Duodenal mucosa (tissue), 2 donors: ENCODE results near the gene BRPF3.

ENCODE experiments used
- H3K27ac ChIP-seq: one replicate; pipeline ENCODE4 v1.7.0; 2013; ENCODE audit warnings: low read depth, low read length
- H3K27me3 ChIP-seq, 2 donors: one replicate each; pipeline ENCODE4 v1.7.0; 2013; ENCODE audit warnings: low read length in 2 of 2, control low read depth in 1 of 2; ENCODE audit not compliant: insufficient read depth in 2 of 2, control insufficient read depth in 1 of 2
- H3K36me3 ChIP-seq, 2 donors: one replicate each; pipeline ENCODE4 v1.7.0; 2013; ENCODE audit warnings: low read length in 2 of 2, control low read depth in 1 of 2; ENCODE audit not compliant: insufficient read depth in 2 of 2, control insufficient read depth in 1 of 2
- H3K4me1 ChIP-seq, 2 donors: one replicate each; pipeline ENCODE4 v1.7.0; 2013; ENCODE audit warnings: low read length in 2 of 2, control low read depth in 1 of 2; ENCODE audit not compliant: insufficient read depth in 2 of 2, control insufficient read depth in 1 of 2
- H3K4me3 ChIP-seq, 2 donors: one replicate each; pipeline ENCODE4 v1.7.0; 2013; ENCODE audit warnings: low read length in 2 of 2, low read depth in 1 of 2
- H3K9ac ChIP-seq, 2 donors: one replicate each; pipeline ENCODE4 v1.7.0; 2013; ENCODE audit warnings: low read length in 2 of 2, low read depth in 1 of 2
- H3K9me3 ChIP-seq, 2 donors: one replicate each; pipeline ENCODE4 v1.7.0; 2013; ENCODE audit warnings: low read length in 2 of 2, control low read depth in 1 of 2; ENCODE audit not compliant: control insufficient read depth in 1 of 2

BRPF3 gene

GRCh38 chr6:36226438-36227047, 30.0 kb downstream of the BRPF3 start:
- Histone ChIP-seq H3K36me3 (peaks cover 26 to 72% of the 10 kb centered on the region in 2 donors), H3K4me1 (peaks cover 11 to 24% of the 10 kb centered on the region in 2 donors), H3K9me3 (no peaks in the 10 kb centered on the region), H3K9ac (no peak overlapping the region), H3K27ac (no peak overlapping the region), H3K27me3 (no peaks in the 10 kb centered on the region), H3K4me3 (no peak overlapping the region)

DNA sequence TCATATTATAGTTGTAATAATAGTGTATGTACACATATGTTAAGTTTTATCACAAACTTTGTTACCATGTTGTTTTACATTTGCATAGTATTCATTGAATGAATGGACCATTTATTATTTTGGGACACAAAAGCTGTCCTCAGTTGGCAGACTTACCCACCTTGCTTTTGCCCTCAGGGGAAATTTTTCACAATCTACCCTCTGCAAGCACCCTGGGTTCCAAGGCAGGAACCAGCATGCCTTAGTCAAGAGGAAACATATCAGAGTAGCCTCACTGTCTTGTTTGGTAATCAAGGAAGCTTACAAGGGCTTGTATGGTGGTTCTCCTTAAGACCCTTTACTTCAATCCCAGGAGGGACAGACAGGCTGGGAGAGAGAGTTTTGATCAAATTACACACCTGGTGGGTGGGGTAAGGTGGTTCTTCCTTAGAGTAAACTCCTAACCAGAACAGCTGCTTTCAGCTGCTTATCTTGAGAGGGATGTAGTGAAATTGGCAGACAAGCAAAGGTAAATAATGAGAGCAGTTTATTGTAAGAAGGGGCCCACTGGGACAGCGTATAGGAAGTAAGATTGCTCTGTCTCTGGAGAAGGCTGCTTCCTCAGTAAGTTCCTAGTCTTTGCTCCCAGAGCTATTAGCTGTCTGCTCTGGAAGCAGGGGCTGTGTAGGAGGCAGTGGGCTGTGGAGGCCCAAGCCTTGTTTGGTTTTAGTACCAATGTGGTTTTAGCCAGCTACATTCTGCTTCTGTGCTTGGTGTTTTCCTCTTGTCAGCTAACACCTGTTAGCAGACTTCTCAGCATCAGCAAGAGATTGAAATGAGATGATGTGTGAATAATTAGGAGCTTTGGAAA, 31.1 kb downstream of the BRPF3 start:
- no peaks in the 10 kb centered on the region for H3K27me3 ChIP-seq
- H3K9ac ChIP-seq = no peak overlapping the region
- no peak overlapping the region for H3K27ac ChIP-seq
- H3K4me1 ChIP-seq = peaks cover 11 to 24% of the 10 kb centered on the region in 2 donors
- peaks cover 16 to 63% of the 10 kb centered on the region in 2 donors for H3K36me3 ChIP-seq
- H3K9me3 ChIP-seq = no peaks in the 10 kb centered on the region
- H3K4me3 ChIP-seq = no peak overlapping the region

- Histone ChIP-seq H3K27ac (no peak overlapping the region), H3K9me3 (no peaks in the 10 kb centered on the region), H3K4me3 (no peak overlapping the region), H3K36me3 (peaks cover 16 to 64% of the 10 kb centered on the region in 2 donors), H3K27me3 (no peaks in the 10 kb centered on the region), H3K9ac (no peak overlapping the region), H3K4me1 (peaks cover 11 to 24% of the 10 kb centered on the region in 2 donors)
Measured at GRCh38 chr6:36229223-36229622, 32.7 kb downstream of the BRPF3 start.

- H3K4me1 ChIP-seq = peaks cover 11 to 24% of the 10 kb centered on the region in 2 donors
- H3K9ac ChIP-seq = no peak overlapping the region
- H3K27me3 ChIP-seq = no peaks in the 10 kb centered on the region
- peaks cover 16 to 52% of the 10 kb centered on the region in 2 donors for H3K36me3 ChIP-seq
- no peaks in the 10 kb centered on the region for H3K9me3 ChIP-seq
- no peak overlapping the region for H3K4me3 ChIP-seq
- H3K27ac ChIP-seq = no peak overlapping the region
Measured at GRCh38 chr6:36230371-36230770, 33.8 kb downstream of the BRPF3 start.

DNA sequence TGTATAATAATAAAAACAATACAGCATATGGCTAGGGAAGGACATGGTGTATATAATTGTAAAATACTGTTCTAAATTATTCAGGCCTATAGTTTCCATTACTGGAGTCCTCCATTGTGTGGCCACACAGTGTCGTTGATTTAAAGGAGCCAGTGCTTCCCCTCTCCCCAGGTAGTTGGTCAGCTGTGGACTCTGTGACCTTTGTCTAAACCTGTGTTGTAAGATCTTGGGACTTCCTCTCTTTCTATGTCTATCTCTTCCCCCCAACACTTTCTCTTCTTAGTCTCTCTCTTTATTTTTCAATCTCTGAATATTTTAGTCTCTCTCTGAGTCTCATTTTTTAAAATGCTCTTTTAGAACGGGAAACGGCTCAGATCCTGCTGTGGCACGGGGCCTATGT, 35.6 kb downstream of the BRPF3 start:
- no peak overlapping the region for H3K9ac ChIP-seq
- no peak overlapping the region for H3K27ac ChIP-seq
- H3K9me3 ChIP-seq = no peaks in the 10 kb centered on the region
- H3K4me3 ChIP-seq = no peak overlapping the region
- H3K4me1 ChIP-seq = peaks cover 11 to 15% of the 10 kb centered on the region in 2 donors
- peaks cover 16 to 53% of the 10 kb centered on the region in 2 donors for H3K36me3 ChIP-seq
- H3K27me3 ChIP-seq = no peaks in the 10 kb centered on the region

DNA sequence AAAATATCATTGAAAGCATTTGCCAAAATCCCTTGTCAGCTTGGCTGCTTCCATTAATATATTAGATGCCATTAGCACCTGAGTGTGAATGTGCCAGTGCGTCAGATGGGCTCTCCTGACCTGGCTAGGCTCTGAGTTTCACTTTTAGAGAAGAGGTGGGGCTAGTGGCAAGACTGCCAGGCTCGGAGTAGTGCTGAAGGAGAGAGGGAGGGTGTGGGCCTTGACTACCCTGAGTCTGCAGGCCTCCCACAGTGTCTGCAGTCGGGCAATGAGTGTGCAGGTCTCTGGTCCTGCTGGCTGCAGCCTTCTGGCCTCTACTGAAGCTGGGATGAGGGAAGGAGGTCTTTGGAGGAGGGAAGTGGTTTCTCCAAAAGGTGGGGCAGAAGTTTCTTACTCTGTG, 38.8 kb downstream of the BRPF3 start:
- Histone ChIP-seq H3K9me3 (no peaks in the 10 kb centered on the region), H3K4me1 (no peaks in the 10 kb centered on the region), H3K4me3 (no peak overlapping the region), H3K27me3 (no peaks in the 10 kb centered on the region), H3K36me3 (peaks cover 6 to 29% of the 10 kb centered on the region in 2 donors), H3K27ac (no peak overlapping the region), H3K9ac (no peak overlapping the region)

GRCh38 chr6:36235862-36236261, 39.3 kb downstream of the BRPF3 start:
- H3K9me3 ChIP-seq = no peaks in the 10 kb centered on the region
- no peak overlapping the region for H3K27ac ChIP-seq
- H3K36me3 ChIP-seq = peaks cover 5 to 23% of the 10 kb centered on the region in 2 donors
- H3K9ac ChIP-seq = no peak overlapping the region
- no peaks in the 10 kb centered on the region for H3K27me3 ChIP-seq
- no peaks in the 10 kb centered on the region for H3K4me1 ChIP-seq
- no peak overlapping the region for H3K4me3 ChIP-seq

GRCh38 chr6:36239774-36240173, 43.2 kb downstream of the BRPF3 start:
- Histone ChIP-seq H3K36me3 (peaks cover 0 to 4% of the 10 kb centered on the region in 2 donors), H3K9ac (no peak overlapping the region), H3K4me1 (peaks cover 0 to 3% of the 10 kb centered on the region in 2 donors), H3K27ac (no peak overlapping the region), H3K4me3 (no peak overlapping the region), H3K27me3 (no peaks in the 10 kb centered on the region), H3K9me3 (no peaks in the 10 kb centered on the region)

- H3K27ac ChIP-seq = no peak overlapping the region
- H3K4me3 ChIP-seq = no peak overlapping the region
- H3K27me3 ChIP-seq = no peaks in the 10 kb centered on the region
- no peaks in the 10 kb centered on the region for H3K9me3 ChIP-seq
- H3K9ac ChIP-seq = no peak overlapping the region
- H3K4me1 ChIP-seq = peaks cover 13% of the 10 kb centered on the region in 2 donors
- H3K36me3 ChIP-seq = no peaks in the 10 kb centered on the region
Measured at GRCh38 chr6:36241728-36242127, 45.2 kb downstream of the BRPF3 start.

GRCh38 chr6:36242161-36242560, 45.6 kb downstream of the BRPF3 start:
- no peak overlapping the region for H3K27ac ChIP-seq
- no peaks in the 10 kb centered on the region for H3K36me3 ChIP-seq

More at GRCh38 chr6:36242161-36242560, 45.6 kb downstream of the BRPF3 start:
- Histone ChIP-seq H3K9ac (no peak overlapping the region), H3K27me3 (no peaks in the 10 kb centered on the region), H3K4me3 (no peak overlapping the region), H3K9me3 (no peaks in the 10 kb centered on the region), H3K4me1 (peaks cover 13% of the 10 kb centered on the region in 2 donors)
